ENCODE measurements around the gene AKAP6.

The AKAP6 gene

DNA sequence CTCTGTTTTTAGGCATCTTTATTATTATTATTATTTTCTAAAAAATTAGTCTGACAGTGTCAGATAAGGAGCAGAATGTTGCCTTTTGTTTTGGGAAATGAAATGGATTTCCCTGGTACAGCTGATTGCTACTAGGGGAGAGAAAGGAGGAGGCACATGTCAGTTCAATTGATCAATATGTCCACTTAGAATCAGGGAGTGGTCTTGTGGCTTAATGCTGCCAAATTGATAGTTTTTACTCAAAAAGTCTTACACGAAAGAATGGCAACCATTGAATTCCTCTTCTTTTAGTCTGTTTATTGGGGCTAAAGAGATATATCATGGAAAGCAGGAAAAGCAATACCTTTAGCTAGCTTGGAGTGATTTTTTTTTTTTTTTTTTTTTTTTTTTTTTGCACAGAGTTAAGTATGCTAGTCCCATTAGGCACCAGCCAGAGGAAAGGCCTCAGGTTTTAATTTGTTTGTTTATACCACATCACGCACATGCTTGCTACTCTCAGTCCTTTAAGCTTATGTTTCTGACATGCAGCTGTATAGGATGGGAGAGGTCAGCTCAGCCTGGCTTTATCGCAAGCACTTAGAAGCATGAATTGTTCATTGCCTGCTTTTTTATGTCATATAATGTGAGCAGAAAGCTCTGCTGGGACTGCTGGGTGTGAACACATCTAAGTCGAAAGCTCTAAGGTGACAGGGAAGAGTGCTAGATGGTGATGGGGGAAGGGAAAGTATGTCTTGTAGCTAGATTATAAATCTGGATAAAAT, 1.4 kb downstream of the AKAP6 start:
- DNase-seq: no peak

DNA sequence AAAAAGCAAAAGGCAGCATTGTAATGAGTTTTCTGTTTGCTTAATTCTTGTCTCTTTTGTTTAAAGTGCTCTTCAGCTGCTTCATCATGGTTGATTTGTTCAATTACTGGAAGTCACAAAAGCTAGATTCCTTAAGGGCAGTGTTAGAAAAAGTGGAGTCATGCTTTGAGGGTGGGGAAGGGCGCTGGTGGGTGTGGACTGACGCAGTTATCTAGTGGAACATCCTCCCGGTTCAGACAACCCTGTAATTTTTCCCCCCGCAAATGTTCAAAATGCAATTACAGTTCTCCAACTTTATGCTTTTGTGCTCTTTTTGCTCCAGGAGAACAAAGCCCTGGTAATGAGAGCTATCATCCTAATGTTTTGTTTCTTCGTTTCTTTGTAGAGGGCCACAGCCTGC, 2.1 kb downstream of the AKAP6 start:
- no peak for DNase-seq

- DNase-seq: no peak
Observed at GRCh38 chr14:32332415-32333316, 3.6 kb downstream of the AKAP6 start.

DNA sequence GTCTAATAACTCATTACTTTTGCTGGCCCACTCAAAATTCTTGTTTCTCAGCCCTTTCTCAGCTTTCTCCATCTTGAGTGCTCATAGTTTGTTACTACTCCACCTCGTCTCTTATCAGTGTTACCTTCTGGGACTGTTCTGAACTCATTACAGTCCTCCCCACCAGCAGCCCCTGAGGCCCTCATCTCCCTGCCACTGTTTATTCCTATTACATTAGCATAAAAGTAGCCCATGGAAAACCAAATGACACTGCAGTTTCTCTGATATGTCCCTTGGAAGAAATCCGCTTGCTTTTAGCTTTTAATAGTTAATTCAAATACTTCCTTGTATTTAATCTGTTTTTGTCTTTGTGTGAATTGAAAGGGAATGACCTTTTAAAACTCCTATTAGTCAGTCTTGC, 7.6 kb downstream of the AKAP6 start:
- DNase-seq: no peak

- no peak for DNase-seq
Observed at GRCh38 chr14:32337759-32338158, 8.7 kb downstream of the AKAP6 start.

DNA sequence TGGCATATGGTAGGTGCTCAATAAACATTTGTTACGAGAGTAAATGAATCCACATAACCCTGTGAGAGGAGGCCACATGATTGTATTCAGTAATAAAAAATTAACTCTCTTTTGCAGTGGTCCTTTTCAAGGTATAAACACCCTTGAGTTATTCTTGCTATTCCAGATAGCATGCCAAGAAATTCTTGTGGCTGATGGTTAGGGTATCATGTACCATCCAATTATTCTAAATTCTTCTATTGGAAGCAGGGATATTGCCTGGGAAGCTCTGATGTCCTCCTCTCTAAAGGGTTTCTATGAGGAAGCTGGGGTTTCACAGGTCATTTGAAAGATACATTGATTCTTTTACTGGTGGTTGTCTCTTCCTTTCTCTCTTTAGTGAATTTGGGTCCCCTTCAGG, 10.1 kb downstream of the AKAP6 start:
- no peak for DNase-seq

- no peak for DNase-seq
Observed at GRCh38 chr14:32341947-32342846, 13.1 kb downstream of the AKAP6 start.

- DNase-seq: no peak
Observed at GRCh38 chr14:32342847-32343194, 13.7 kb downstream of the AKAP6 start.

DNA sequence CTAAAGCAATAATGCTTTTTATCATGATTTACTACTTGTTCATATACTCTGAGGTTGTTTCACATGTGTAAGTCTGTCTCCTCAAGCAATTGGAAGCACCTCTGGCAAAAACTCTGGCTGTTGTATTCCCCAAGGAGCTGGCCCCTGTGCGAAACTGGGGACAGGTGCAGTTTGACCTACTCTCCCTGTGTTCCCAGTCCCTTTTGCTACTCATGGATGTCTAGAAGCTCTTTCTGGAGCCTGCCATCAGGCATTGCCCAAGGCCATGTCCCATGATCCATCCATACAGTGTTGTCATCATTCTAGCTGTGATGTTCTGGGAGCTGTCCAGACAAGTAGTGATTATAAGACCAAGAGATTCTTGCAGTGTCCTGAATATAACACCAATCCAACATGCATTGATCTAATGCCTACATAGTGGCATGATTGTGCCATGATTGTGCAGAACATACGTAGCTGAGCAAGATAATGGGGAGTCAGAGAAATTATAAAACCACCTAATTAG, 14.9 kb downstream of the AKAP6 start:
- DNase-seq: no peak

GRCh38 chr14:32345311-32345791, 16.3 kb downstream of the AKAP6 start:
- no peak for DNase-seq

DNA sequence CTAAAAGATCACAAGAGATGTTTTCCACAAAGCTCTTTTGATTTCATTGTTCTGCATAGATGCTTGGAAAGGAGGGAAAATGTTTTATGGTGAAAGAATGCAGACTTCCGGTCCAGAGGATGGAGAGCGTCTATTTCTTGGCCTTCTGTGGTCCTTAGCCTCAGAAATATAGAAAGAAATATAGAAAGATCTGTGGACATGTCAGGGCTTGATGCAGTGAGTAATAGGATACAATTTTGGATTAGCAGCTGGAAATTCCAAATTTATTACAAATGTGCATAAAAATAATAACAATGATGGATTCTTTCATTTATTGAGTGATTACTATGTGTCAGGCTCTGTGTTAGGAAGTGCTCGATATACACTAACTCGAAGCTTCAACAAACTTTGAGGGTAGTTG, 20.2 kb downstream of the AKAP6 start:
- no peak for DNase-seq

DNA sequence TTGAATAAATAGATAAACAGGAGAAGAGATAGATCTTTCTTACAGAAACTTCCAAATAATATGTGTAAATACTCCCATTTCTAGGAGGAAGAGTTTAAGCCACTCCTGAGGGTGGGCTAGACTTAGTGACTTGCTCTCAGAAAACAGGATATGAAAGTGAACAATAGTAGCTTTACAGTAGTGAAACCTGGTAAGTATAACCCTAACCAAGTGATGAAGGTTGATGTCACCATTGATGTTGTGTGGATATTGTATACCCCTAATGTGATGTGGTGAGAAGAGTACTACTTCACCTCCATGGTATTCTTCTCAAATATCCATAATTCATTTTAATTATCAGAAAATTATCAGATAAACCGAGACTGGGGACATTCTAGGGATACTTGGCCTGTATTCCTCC, 20.9 kb downstream of the AKAP6 start:
- no peak for DNase-seq

DNA sequence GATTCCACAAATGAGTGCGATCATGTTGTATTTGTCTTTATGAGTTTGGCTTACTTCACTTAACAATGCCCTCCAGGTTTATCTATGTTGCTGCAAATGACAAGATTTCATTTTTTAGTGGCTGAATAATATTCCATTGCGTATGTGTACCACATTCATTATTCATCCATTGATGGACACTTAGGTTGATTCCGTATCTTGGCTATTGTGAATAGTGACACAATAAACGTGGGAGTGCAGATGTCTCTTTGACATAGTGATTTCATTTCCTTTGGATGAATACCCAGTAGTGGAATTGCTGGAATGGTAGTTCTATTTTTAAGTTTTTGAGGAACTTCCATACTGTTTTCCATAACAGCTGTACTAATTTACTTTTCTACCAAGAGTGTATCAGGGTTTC, 23.5 kb downstream of the AKAP6 start:
- DNase-seq: no peak

GRCh38 chr14:32354716-32355115, 25.6 kb downstream of the AKAP6 start:
- no peak for DNase-seq

GRCh38 chr14:32358781-32359180, 29.7 kb downstream of the AKAP6 start:
- no peak for DNase-seq

- no peak for DNase-seq
Observed at GRCh38 chr14:32361674-32362073, 32.6 kb downstream of the AKAP6 start.

DNA sequence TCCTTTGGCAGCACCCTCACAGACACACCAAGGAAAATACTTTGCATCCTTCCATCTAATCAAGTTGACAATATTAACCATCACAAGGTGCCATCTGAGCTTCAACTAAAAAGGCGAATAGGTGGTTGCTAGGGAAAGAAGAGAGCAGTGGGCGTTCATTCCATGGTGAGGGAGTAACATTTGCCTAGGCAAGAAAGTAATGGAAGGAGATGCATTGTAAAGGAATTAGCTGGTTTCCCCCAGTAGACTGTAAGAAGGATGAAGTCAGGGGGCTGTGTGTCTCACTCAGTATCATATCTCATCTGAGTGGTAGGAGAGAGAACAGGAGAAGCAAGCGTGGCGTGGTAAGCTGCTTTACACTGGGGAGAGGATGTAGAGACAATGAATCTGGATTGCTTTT, 34.7 kb downstream of the AKAP6 start:
- DNase-seq: no peak

DNA sequence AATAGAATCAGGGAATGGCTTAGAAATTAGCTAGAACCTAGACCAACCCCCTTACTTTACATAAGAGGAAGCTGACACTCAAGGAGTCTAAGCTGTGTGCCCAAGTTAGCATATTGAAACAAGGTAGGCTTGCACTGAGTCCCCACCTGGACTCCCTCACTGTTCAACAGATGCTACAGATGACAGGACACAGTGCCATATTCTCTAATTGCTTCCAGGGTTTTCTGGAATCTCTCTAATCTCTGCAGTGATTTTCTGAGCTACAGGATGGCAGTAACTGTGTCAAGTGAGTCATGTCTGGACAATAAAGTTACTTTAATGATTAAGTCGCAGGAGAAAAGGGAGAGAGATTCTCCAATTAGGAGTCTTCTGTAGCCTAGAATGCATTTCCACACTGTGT, 35.8 kb downstream of the AKAP6 start:
- DNase-seq: no peak

GRCh38 chr14:32366256-32366879, 37.3 kb downstream of the AKAP6 start:
- no peak for DNase-seq

- no peak for DNase-seq
Observed at GRCh38 chr14:32366986-32367385, 37.9 kb downstream of the AKAP6 start.

GRCh38 chr14:32367516-32367915, 38.4 kb downstream of the AKAP6 start:
- DNase-seq: no peak

DNA sequence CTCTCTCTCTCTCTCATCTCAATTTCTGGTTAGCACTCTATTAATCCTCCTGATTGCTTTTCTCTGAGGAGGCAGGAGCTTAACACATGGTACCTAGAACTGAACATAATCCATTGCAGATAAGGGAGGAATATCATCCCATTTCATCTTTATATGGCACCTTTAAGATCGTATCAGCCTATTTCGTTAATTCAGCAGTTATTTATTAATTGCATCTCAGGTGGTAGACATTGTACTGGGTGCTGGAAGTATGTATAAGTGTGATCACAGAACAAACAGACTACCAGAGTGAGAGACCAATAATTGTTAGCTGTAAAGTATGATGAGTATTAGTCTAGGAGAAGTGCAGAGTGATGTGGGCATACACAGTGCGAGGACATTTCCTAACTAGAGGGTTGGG, 39.0 kb downstream of the AKAP6 start:
- DNase-seq: no peak

All from stimulated activated CD4-positive, alpha-beta T cell treated with anti-CD3 and anti-CD28 coated beads, Interleukin-2, amount 100 ng/mL, for 24 hours (primary cell).